Measurements from ENCODE around the gene KRTAP5-6.

The KRTAP5-6 gene

GRCh38 chr11:1732418-1733008 is 35.5 kb downstream of the KRTAP5-6 start:
- TF ChIP-seq POLR2AphosphoS5 (IDR thresholded peaks at IDR 0.05; ENCODE audit: low read depth, low read length) (no peak), TAF1 (IDR thresholded peaks at IDR 0.05; ENCODE audit: borderline replicate concordance, insufficient read depth, low read length) (no peak), SIN3A (IDR thresholded peaks at IDR 0.05; ENCODE audit: borderline replicate concordance, insufficient read depth, low read length) (no peak), FOXP2 (optimal IDR thresholded peaks at IDR 0.05; ENCODE audit: borderline replicate concordance, extremely low read depth, extremely low read length, insufficient read depth) (no peak)
- TF ChIP-seq, protein P1, sequence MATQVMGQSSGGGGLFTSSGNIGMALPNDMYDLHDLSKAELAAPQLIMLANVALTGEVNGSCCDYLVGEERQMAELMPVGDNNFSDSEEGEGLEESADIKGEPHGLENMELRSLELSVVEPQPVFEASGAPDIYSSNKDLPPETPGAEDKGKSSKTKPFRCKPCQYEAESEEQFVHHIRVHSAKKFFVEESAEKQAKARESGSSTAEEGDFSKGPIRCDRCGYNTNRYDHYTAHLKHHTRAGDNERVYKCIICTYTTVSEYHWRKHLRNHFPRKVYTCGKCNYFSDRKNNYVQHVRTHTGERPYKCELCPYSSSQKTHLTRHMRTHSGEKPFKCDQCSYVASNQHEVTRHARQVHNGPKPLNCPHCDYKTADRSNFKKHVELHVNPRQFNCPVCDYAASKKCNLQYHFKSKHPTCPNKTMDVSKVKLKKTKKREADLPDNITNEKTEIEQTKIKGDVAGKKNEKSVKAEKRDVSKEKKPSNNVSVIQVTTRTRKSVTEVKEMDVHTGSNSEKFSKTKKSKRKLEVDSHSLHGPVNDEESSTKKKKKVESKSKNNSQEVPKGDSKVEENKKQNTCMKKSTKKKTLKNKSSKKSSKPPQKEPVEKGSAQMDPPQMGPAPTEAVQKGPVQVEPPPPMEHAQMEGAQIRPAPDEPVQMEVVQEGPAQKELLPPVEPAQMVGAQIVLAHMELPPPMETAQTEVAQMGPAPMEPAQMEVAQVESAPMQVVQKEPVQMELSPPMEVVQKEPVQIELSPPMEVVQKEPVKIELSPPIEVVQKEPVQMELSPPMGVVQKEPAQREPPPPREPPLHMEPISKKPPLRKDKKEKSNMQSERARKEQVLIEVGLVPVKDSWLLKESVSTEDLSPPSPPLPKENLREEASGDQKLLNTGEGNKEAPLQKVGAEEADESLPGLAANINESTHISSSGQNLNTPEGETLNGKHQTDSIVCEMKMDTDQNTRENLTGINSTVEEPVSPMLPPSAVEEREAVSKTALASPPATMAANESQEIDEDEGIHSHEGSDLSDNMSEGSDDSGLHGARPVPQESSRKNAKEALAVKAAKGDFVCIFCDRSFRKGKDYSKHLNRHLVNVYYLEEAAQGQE (IDR thresholded peaks at IDR 0.05; ENCODE audit: insufficient read depth in 1 of 2, low read depth in 2 of 2, low read length in 2 of 2) = no peak

DNA sequence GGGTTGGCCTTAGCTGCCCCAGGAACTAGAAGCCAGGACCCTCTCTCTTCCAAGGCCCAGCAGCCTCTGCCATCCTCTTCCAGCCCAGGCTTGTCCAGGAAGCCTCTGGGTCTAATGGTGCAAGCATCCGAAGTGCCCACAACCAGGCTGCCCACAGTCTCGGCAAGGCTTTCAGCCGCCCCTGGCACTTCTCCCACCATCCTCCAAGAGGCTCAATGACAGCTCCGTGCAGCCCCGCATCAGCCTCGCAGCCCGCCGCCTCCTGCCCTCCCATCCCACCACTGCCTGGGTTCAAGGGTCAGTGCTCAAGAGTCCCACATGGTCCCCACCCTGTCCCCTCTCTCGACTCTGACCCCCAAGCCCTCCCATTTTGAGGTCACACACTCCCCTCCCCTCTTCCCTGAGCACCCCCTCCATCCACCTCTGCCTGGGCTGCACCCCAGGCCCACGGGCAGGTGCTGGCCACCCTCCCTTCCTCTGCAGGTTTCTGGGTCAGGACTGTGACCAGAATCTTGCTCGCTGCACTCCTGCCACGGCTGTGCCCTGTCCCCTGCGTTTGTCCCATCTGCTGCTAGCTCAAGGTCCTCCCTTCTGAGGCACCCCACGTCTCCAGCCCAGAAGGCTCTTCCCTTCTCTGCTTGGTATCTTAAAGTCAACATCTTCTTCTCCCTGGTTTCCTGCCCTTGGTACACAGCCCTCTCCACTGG is 36.2 kb downstream of the KRTAP5-6 start:
- TF ChIP-seq FOXP2 (optimal IDR thresholded peaks at IDR 0.05; ENCODE audit: borderline replicate concordance, extremely low read depth, extremely low read length, insufficient read depth) (no peak), SIN3A (IDR thresholded peaks at IDR 0.05; ENCODE audit: borderline replicate concordance, insufficient read depth, low read length) (no peak), POLR2AphosphoS5 (IDR thresholded peaks at IDR 0.05; ENCODE audit: low read depth, low read length) (no peak), TAF1 (IDR thresholded peaks at IDR 0.05; ENCODE audit: borderline replicate concordance, insufficient read depth, low read length) (no peak)
- TF ChIP-seq, protein P1 (IDR thresholded peaks at IDR 0.05; ENCODE audit: insufficient read depth in 1 of 2, low read depth in 2 of 2, low read length in 2 of 2) = no peak

GRCh38 chr11:1733716-1734640 is 37.0 kb downstream of the KRTAP5-6 start:
- TF ChIP-seq, protein P1 (IDR thresholded peaks at IDR 0.05; ENCODE audit: insufficient read depth in 1 of 2, low read depth in 2 of 2, low read length in 2 of 2) = no peak
- no peak for TF ChIP-seq FOXP2 (optimal IDR thresholded peaks at IDR 0.05; ENCODE audit: borderline replicate concordance, extremely low read depth, extremely low read length, insufficient read depth)
- TF ChIP-seq SIN3A (IDR thresholded peaks at IDR 0.05; ENCODE audit: borderline replicate concordance, insufficient read depth, low read length) = no peak
- TF ChIP-seq TAF1 (IDR thresholded peaks at IDR 0.05; ENCODE audit: borderline replicate concordance, insufficient read depth, low read length) = no peak
- no peak for TF ChIP-seq POLR2AphosphoS5 (IDR thresholded peaks at IDR 0.05; ENCODE audit: low read depth, low read length)

DNA sequence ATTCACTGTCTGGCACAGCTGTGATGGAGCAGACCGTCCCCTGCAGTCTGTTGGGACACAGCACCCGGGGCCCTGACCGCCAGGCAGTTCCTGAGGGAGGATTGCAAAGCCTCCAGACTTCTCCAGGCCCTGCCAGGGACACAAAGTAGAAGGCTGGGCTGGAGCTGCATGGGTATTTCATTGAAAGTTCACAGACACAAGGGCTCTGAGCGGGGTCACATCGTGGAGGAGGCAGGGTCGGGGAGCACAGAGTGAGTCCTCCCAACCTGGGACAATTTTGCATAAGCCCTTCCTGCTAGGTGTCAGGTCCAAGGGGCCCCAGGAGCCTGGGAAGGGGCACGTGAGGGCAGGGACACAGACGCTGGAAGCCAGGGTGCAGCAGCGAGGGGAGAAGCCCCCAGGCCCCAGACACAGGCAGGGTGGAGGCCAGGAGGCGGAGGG is 37.7 kb downstream of the KRTAP5-6 start:
- TF ChIP-seq, protein P1 (IDR thresholded peaks at IDR 0.05; ENCODE audit: insufficient read depth in 1 of 2, low read depth in 2 of 2, low read length in 2 of 2) = no peak
- TF ChIP-seq POLR2AphosphoS5 (IDR thresholded peaks at IDR 0.05; ENCODE audit: low read depth, low read length) = no peak

Measured in PFSK-1 (cell line).